ENCODE measurements around the gene CFAP141. TPM values are rescaled to one million over a fixed set of nuclear protein-coding genes. Genes with fewer than 3 reads are reported as not detected.

CFAP141 gene
- total and polyA plus RNA-seq, 2 of the 4 experiments (the other 2 are of a cell fraction), result not detected

GRCh38 chr1:154158307-154159125 lies 47.6 kb downstream of the CFAP141 start:
- CTCF ChIA-PET, result no interaction called here
- Histone ChIP-seq H2BK15ac (ENCODE audit: low read depth, low read length) (no peak overlapping the region), H3K56ac (ENCODE audit: extremely low read depth, insufficient read depth, low read length) (no peak overlapping the region), H4K91ac (ENCODE audit: insufficient read depth, low read depth, low read length) (no peak overlapping the region), H4K8ac (ENCODE audit: low read depth in 2 of 2, low read length in 2 of 2) (no peak overlapping the region), H3K23ac (ENCODE audit: low read depth, low read length) (no peak overlapping the region), H3K4me2 (ENCODE audit: low read depth, low read length) (no peak overlapping the region), H3K4me1 (ENCODE audit: control insufficient read depth, insufficient read depth, low read length) (peaks cover 8% of the 10 kb centered on the region), H3K27ac (ENCODE audit: insufficient read depth, low read length) (no peak overlapping the region), H3K9ac (ENCODE audit: low read depth, low read length) (no peak overlapping the region), H2BK120ac (ENCODE audit: low read depth, low read length) (no peak overlapping the region), H3K27me3 (ENCODE audit: control insufficient read depth, insufficient read depth, low read length) (no peaks in the 10 kb centered on the region), H2AK5ac (ENCODE audit: low read depth, low read length) (no peak overlapping the region), H3K9me1 (ENCODE audit: insufficient read depth, low read length) (peaks cover 9% of the 10 kb centered on the region), H2BK20ac (ENCODE audit: low read depth, low read length) (no peak overlapping the region), H3K4ac (ENCODE audit: low read depth, low read length) (no peak overlapping the region), H4K5ac (ENCODE audit: low read depth, low read length) (no peak overlapping the region), H3K36me3 (ENCODE audit: control insufficient read depth, insufficient read depth, low read length) (peaks cover 43% of the 10 kb centered on the region), H2BK5ac (ENCODE audit: low read depth, low read length, poor library complexity, severe bottlenecking) (no peak overlapping the region), H2AFZ (replicated peaks; ENCODE audit: low read length, poor library complexity) (no peak overlapping the region), H4K20me1 (ENCODE audit: insufficient read depth, low read length) (peaks cover 24% of the 10 kb centered on the region), H3K4me3 (ENCODE audit: insufficient read depth, low read depth, low read length) (no peak overlapping the region), H3K14ac (replicated peaks; ENCODE audit: low read depth, low read length) (no peak overlapping the region), H3K18ac (ENCODE audit: low read depth, low read length) (no peak overlapping the region), H3K79me1 (ENCODE audit: low read depth in 1 of 2, low read length in 2 of 2) (peaks cover 26 to 51% of the 10 kb centered on the region in 2 experiments), H3K9me3 (ENCODE audit: control insufficient read depth, insufficient read depth, low read length) (no peaks in the 10 kb centered on the region), H2AK9ac (replicated peaks; ENCODE audit: low read depth, low read length, poor library complexity) (no peak overlapping the region)
- no peak for DNase-seq
- no TSS peak for BruUV-seq (replicated peaks)
- WGBS, 2 experiments (ENCODE audit: extremely low coverage in 2 of 2, insufficient read length in 1 of 2), result 98% methylated on average over 5 of the region's 8 CpGs; no CpG with 5 or more reads in 1 of the 2 experiments
- in situ Hi-C loops (cut with MboI; ENCODE audit: low sequenced_read_pairs) (no loop called here), intact Hi-C loops (cut with micrococcal nuclease) (no loop called here), dilution Hi-C loops (cut with HindIII; ENCODE audit: low sequenced_read_pairs, unreplicated experiment) (no loop called here)
- no peak for ATAC-seq (ENCODE audit: low read depth)
- POLR2A ChIA-PET (ENCODE audit: unreplicated experiment), result interaction anchor here (0.6 kb wide), 1 partner anchor 519 kb away, joined by 9 read pairs; no protein-coding TSS in a partner anchor
- no peak for TF ChIP-seq ELK1 (IDR thresholded peaks at IDR 0.05; ENCODE audit: borderline replicate concordance, low read depth, low read length)
- TF ChIP-seq MAFK (IDR thresholded peaks at IDR 0.05; ENCODE audit: low read depth, low read length), result no peak
- no peak for TF ChIP-seq USF2 (IDR thresholded peaks at IDR 0.05; ENCODE audit: low read depth, low read length)
- no peak for TF ChIP-seq MAZ (IDR thresholded peaks at IDR 0.05; ENCODE audit: borderline replicate concordance, low read depth, low read length)
- no peak for TF ChIP-seq MXI1 (IDR thresholded peaks at IDR 0.05; ENCODE audit: borderline replicate concordance, low read depth, low read length)
- TF ChIP-seq POLR2A (IDR thresholded peaks at IDR 0.05; ENCODE audit: low read depth, low read length), result no peak
- no peak for TF ChIP-seq NFE2L2 (IDR thresholded peaks at IDR 0.05; ENCODE audit: low read depth, low read length)
- no peak for TF ChIP-seq CEBPB (IDR thresholded peaks at IDR 0.05; ENCODE audit: low read depth, low read length)
- no peak for TF ChIP-seq FOS (IDR thresholded peaks at IDR 0.05; ENCODE audit: low read depth, low read length)
- no peak for TF ChIP-seq CHD1 (IDR thresholded peaks at IDR 0.05; ENCODE audit: low read depth, low read length)
- no peak for TF ChIP-seq BHLHE40 (IDR thresholded peaks at IDR 0.05; ENCODE audit: low read depth, low read length)
- TF ChIP-seq RAD21 (IDR thresholded peaks at IDR 0.05; ENCODE audit: low read length), result no peak
- TF ChIP-seq, protein P1, sequence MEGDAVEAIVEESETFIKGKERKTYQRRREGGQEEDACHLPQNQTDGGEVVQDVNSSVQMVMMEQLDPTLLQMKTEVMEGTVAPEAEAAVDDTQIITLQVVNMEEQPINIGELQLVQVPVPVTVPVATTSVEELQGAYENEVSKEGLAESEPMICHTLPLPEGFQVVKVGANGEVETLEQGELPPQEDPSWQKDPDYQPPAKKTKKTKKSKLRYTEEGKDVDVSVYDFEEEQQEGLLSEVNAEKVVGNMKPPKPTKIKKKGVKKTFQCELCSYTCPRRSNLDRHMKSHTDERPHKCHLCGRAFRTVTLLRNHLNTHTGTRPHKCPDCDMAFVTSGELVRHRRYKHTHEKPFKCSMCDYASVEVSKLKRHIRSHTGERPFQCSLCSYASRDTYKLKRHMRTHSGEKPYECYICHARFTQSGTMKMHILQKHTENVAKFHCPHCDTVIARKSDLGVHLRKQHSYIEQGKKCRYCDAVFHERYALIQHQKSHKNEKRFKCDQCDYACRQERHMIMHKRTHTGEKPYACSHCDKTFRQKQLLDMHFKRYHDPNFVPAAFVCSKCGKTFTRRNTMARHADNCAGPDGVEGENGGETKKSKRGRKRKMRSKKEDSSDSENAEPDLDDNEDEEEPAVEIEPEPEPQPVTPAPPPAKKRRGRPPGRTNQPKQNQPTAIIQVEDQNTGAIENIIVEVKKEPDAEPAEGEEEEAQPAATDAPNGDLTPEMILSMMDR (conservative IDR thresholded peaks at IDR 0.05; ENCODE audit: low read depth, low read length), result no peak
- TF ChIP-seq RCOR1 (IDR thresholded peaks at IDR 0.05; ENCODE audit: insufficient replicate concordance, low read length), result no peak
- no peak for TF ChIP-seq SMC3 (IDR thresholded peaks at IDR 0.05; ENCODE audit: low read depth, low read length)
